Ovary (tissue), 3 donors: ENCODE results near the gene RASA2.

ENCODE experiments used
- CTCF ChIP-seq, 3 donors: fragments of 450-650 bp in 2 of 3; fragments of 200-600 bp in 1 of 3; IDR thresholded peaks; one replicate each; pipeline versions ENCODE4 v1.5.1 to v1.8.0; 2016 to 2022; ENCODE audit warnings: antibody characterized with exemption in 3 of 3, mild to moderate bottlenecking in 1 of 3
- EP300 ChIP-seq: sonication (generic); formaldehyde crosslinking; IDR thresholded peaks from one replicate; pipeline ENCODE4 v1.6.1; 2017; ENCODE audit warnings: antibody characterized with exemption
- POLR2A ChIP-seq: fragments of 450-650 bp; IDR thresholded peaks from one replicate; pipeline ENCODE4 v1.6.1; 2017; ENCODE audit warnings: antibody characterized with exemption, mild to moderate bottlenecking, moderate library complexity
- donor health status: DM: no; HTN: no; CAD: no.

- TF ChIP-seq POLR2A (no peak), CTCF (IDR thresholded peaks at IDR 0.05) (no peak), EP300 (no peak)
Observed at GRCh38 chr3:141485641-141486495, 959 bp upstream of the RASA2 start.
